ENCODE results near the gene ERG.

ERG gene

GRCh38 chr21:38354746-38355145 lies 143.5 kb downstream of the ERG start:
- no peak overlapping the region for H2BK15ac ChIP-seq (ENCODE audit: low read length)
- H3K4me1 ChIP-seq (ENCODE audit: control insufficient read depth in 2 of 2, insufficient read depth in 1 of 2, low read depth in 1 of 2, low read length in 2 of 2), result peaks cover 0 to 3% of the 10 kb centered on the region in 2 donors
- no peak overlapping the region for H3K9ac ChIP-seq (ENCODE audit: low read depth, low read length, poor library complexity)
- no peaks in the 10 kb centered on the region for H3K79me1 ChIP-seq (ENCODE audit: low read depth, low read length)
- no peaks in the 10 kb centered on the region for H3K36me3 ChIP-seq (replicated peaks in 1 of 2; ENCODE audit: control insufficient read depth in 2 of 2, insufficient read depth in 2 of 2, low read length in 2 of 2)
- peaks cover 0 to 13% (median 0%) of the 10 kb centered on the region in 3 experiments for H3K27me3 ChIP-seq (ENCODE audit: control insufficient read depth in 3 of 3, insufficient read depth in 3 of 3, low read depth in 1 of 3, low read length in 3 of 3)
- H3K4me2 ChIP-seq (ENCODE audit: insufficient read depth, low read length, poor library complexity, severe bottlenecking), result no peak overlapping the region
- H4K8ac ChIP-seq (ENCODE audit: low read depth, low read length), result no peak overlapping the region
- WGBS, 2 donors (ENCODE audit: extremely low coverage in 2 of 2, insufficient read length in 2 of 2, insufficient replicate concordance in 1 of 2), result no CpG with 5 or more reads among the region's 2 CpGs
- no peak overlapping the region for H3K4me3 ChIP-seq (ENCODE audit: low read length in 2 of 2)
- H2AFZ ChIP-seq (ENCODE audit: low read length), result no peak overlapping the region
- no peak for DNase-seq (ENCODE audit: low spot score)
- no peak overlapping the region for H2AK5ac ChIP-seq (ENCODE audit: low read depth, low read length)
- no peak overlapping the region for H3K14ac ChIP-seq (ENCODE audit: low read length)
- no peaks in the 10 kb centered on the region for H3K9me3 ChIP-seq (replicated peaks in 1 of 2; ENCODE audit: control insufficient read depth in 2 of 2, insufficient read depth in 1 of 2, low read depth in 1 of 2, low read length in 2 of 2)
- no peak overlapping the region for H3K27ac ChIP-seq (replicated peaks; ENCODE audit: low read length)
- H2BK12ac ChIP-seq (ENCODE audit: low read length), result no peak overlapping the region
- H3K23ac ChIP-seq (ENCODE audit: low read depth, low read length, poor library complexity), result no peak overlapping the region
- no peak overlapping the region for H3K18ac ChIP-seq (ENCODE audit: low read length)
- H3K4ac ChIP-seq (ENCODE audit: low read length), result no peak overlapping the region
- H2BK120ac ChIP-seq (ENCODE audit: low read depth, low read length), result no peak overlapping the region
- no peak overlapping the region for H2BK5ac ChIP-seq (ENCODE audit: low read length)
- no peak overlapping the region for H4K91ac ChIP-seq (ENCODE audit: low read depth, low read length, poor library complexity)

- no CpG with 5 or more reads among the region's 10 CpGs for WGBS, 2 donors (ENCODE audit: extremely low coverage in 2 of 2, insufficient read length in 2 of 2, insufficient replicate concordance in 1 of 2)
- Histone ChIP-seq H3K79me1 (ENCODE audit: low read depth, low read length) (no peaks in the 10 kb centered on the region), H4K8ac (ENCODE audit: low read depth, low read length) (no peak overlapping the region), H2BK12ac (ENCODE audit: low read length) (no peak overlapping the region), H2BK120ac (ENCODE audit: low read depth, low read length) (no peak overlapping the region), H3K27me3 (ENCODE audit: control insufficient read depth in 3 of 3, insufficient read depth in 3 of 3, low read depth in 1 of 3, low read length in 3 of 3) (peaks cover 0 to 13% (median 0%) of the 10 kb centered on the region in 3 experiments), H4K91ac (ENCODE audit: low read depth, low read length, poor library complexity) (no peak overlapping the region), H3K9me3 (replicated peaks in 1 of 2; ENCODE audit: control insufficient read depth in 2 of 2, insufficient read depth in 1 of 2, low read depth in 1 of 2, low read length in 2 of 2) (no peaks in the 10 kb centered on the region), H3K23ac (ENCODE audit: low read depth, low read length, poor library complexity) (no peak overlapping the region), H3K18ac (ENCODE audit: low read length) (no peak overlapping the region), H2AK5ac (ENCODE audit: low read depth, low read length) (no peak overlapping the region), H2BK15ac (ENCODE audit: low read length) (no peak overlapping the region), H3K4me2 (ENCODE audit: insufficient read depth, low read length, poor library complexity, severe bottlenecking) (no peak overlapping the region), H3K4ac (ENCODE audit: low read length) (no peak overlapping the region), H3K36me3 (replicated peaks in 1 of 2; ENCODE audit: control insufficient read depth in 2 of 2, insufficient read depth in 2 of 2, low read length in 2 of 2) (no peaks in the 10 kb centered on the region), H2BK5ac (ENCODE audit: low read length) (no peak overlapping the region), H3K27ac (replicated peaks; ENCODE audit: low read length) (no peak overlapping the region), H3K9ac (ENCODE audit: low read depth, low read length, poor library complexity) (no peak overlapping the region), H3K14ac (ENCODE audit: low read length) (no peak overlapping the region), H2AFZ (ENCODE audit: low read length) (no peak overlapping the region), H3K4me3 (ENCODE audit: low read length in 2 of 2) (no peak overlapping the region), H3K4me1 (ENCODE audit: control insufficient read depth in 2 of 2, insufficient read depth in 1 of 2, low read depth in 1 of 2, low read length in 2 of 2) (peaks cover 0 to 3% of the 10 kb centered on the region in 2 donors)
- no peak for DNase-seq (ENCODE audit: low spot score)
Observed at GRCh38 chr21:38354231-38354630, 144.0 kb downstream of the ERG start.

- H3K27me3 ChIP-seq (ENCODE audit: control insufficient read depth in 3 of 3, insufficient read depth in 3 of 3, low read depth in 1 of 3, low read length in 3 of 3), result peaks cover 0 to 13% (median 0%) of the 10 kb centered on the region in 3 experiments
- no CpG with 5 or more reads among the region's 6 CpGs for WGBS, 2 donors (ENCODE audit: extremely low coverage in 2 of 2, insufficient read length in 2 of 2, insufficient replicate concordance in 1 of 2)
- no peaks in the 10 kb centered on the region for H3K9me3 ChIP-seq (replicated peaks in 1 of 2; ENCODE audit: control insufficient read depth in 2 of 2, insufficient read depth in 1 of 2, low read depth in 1 of 2, low read length in 2 of 2)
- H2BK120ac ChIP-seq (ENCODE audit: low read depth, low read length), result no peak overlapping the region
- H3K4ac ChIP-seq (ENCODE audit: low read length), result no peak overlapping the region
- H3K4me1 ChIP-seq (ENCODE audit: control insufficient read depth in 2 of 2, insufficient read depth in 1 of 2, low read depth in 1 of 2, low read length in 2 of 2), result peaks cover 0 to 3% of the 10 kb centered on the region in 2 donors
- no peak overlapping the region for H3K14ac ChIP-seq (ENCODE audit: low read length)
- no peak overlapping the region for H3K23ac ChIP-seq (ENCODE audit: low read depth, low read length, poor library complexity)
- H2BK12ac ChIP-seq (ENCODE audit: low read length), result no peak overlapping the region
- H4K91ac ChIP-seq (ENCODE audit: low read depth, low read length, poor library complexity), result no peak overlapping the region
- H2BK5ac ChIP-seq (ENCODE audit: low read length), result no peak overlapping the region
- no peak overlapping the region for H3K27ac ChIP-seq (replicated peaks; ENCODE audit: low read length)
- H4K8ac ChIP-seq (ENCODE audit: low read depth, low read length), result no peak overlapping the region
- no peak overlapping the region for H3K9ac ChIP-seq (ENCODE audit: low read depth, low read length, poor library complexity)
- H2BK15ac ChIP-seq (ENCODE audit: low read length), result no peak overlapping the region
- H3K18ac ChIP-seq (ENCODE audit: low read length), result no peak overlapping the region
- no peaks in the 10 kb centered on the region for H3K79me1 ChIP-seq (ENCODE audit: low read depth, low read length)
- no peak overlapping the region for H2AFZ ChIP-seq (ENCODE audit: low read length)
- peak; percentile 48 for DNase-seq (ENCODE audit: low spot score)
- H3K36me3 ChIP-seq (replicated peaks in 1 of 2; ENCODE audit: control insufficient read depth in 2 of 2, insufficient read depth in 2 of 2, low read length in 2 of 2), result no peaks in the 10 kb centered on the region
- no peak overlapping the region for H3K4me2 ChIP-seq (ENCODE audit: insufficient read depth, low read length, poor library complexity, severe bottlenecking)
- H2AK5ac ChIP-seq (ENCODE audit: low read depth, low read length), result no peak overlapping the region
- no peak overlapping the region for H3K4me3 ChIP-seq (ENCODE audit: low read length in 2 of 2)
Observed at GRCh38 chr21:38352536-38353219, 145.6 kb downstream of the ERG start.

GRCh38 chr21:38351961-38352521 lies 146.2 kb downstream of the ERG start:
- H3K27ac ChIP-seq (replicated peaks; ENCODE audit: low read length), result no peak overlapping the region
- no peaks in the 10 kb centered on the region for H3K36me3 ChIP-seq (replicated peaks in 1 of 2; ENCODE audit: control insufficient read depth in 2 of 2, insufficient read depth in 2 of 2, low read length in 2 of 2)
- no peak overlapping the region for H4K8ac ChIP-seq (ENCODE audit: low read depth, low read length)
- no peak overlapping the region for H3K9ac ChIP-seq (ENCODE audit: low read depth, low read length, poor library complexity)
- no peak overlapping the region for H3K4me2 ChIP-seq (ENCODE audit: insufficient read depth, low read length, poor library complexity, severe bottlenecking)
- no peak overlapping the region for H2BK5ac ChIP-seq (ENCODE audit: low read length)
- DNase-seq (ENCODE audit: low spot score), result no peak
- no peak overlapping the region for H2BK120ac ChIP-seq (ENCODE audit: low read depth, low read length)
- H2BK12ac ChIP-seq (ENCODE audit: low read length), result no peak overlapping the region
- H2BK15ac ChIP-seq (ENCODE audit: low read length), result no peak overlapping the region
- peaks cover 0 to 13% (median 0%) of the 10 kb centered on the region in 3 experiments for H3K27me3 ChIP-seq (ENCODE audit: control insufficient read depth in 3 of 3, insufficient read depth in 3 of 3, low read depth in 1 of 3, low read length in 3 of 3)
- no peaks in the 10 kb centered on the region for H3K9me3 ChIP-seq (replicated peaks in 1 of 2; ENCODE audit: control insufficient read depth in 2 of 2, insufficient read depth in 1 of 2, low read depth in 1 of 2, low read length in 2 of 2)
- no peak overlapping the region for H2AK5ac ChIP-seq (ENCODE audit: low read depth, low read length)
- H3K23ac ChIP-seq (ENCODE audit: low read depth, low read length, poor library complexity), result no peak overlapping the region
- no CpG with 5 or more reads among the region's 10 CpGs for WGBS, 2 donors (ENCODE audit: extremely low coverage in 2 of 2, insufficient read length in 2 of 2, insufficient replicate concordance in 1 of 2)
- no peak overlapping the region for H3K4ac ChIP-seq (ENCODE audit: low read length)
- H3K18ac ChIP-seq (ENCODE audit: low read length), result no peak overlapping the region
- H3K4me3 ChIP-seq (ENCODE audit: low read length in 2 of 2), result no peak overlapping the region
- peaks cover 0 to 3% of the 10 kb centered on the region in 2 donors for H3K4me1 ChIP-seq (ENCODE audit: control insufficient read depth in 2 of 2, insufficient read depth in 1 of 2, low read depth in 1 of 2, low read length in 2 of 2)
- H2AFZ ChIP-seq (ENCODE audit: low read length), result no peak overlapping the region
- no peak overlapping the region for H3K14ac ChIP-seq (ENCODE audit: low read length)
- no peaks in the 10 kb centered on the region for H3K79me1 ChIP-seq (ENCODE audit: low read depth, low read length)
- no peak overlapping the region for H4K91ac ChIP-seq (ENCODE audit: low read depth, low read length, poor library complexity)
